Upper lobe of left lung (tissue), 6 donors: ENCODE data around the gene DGKA. TPM values are rescaled to one million over a fixed set of nuclear protein-coding genes. Genes with fewer than 3 reads are reported as not detected.

Experiments used
- ATAC-seq, 2 donors: fragments of 200-7000 bp; cut with Tn5 transposase; one replicate each; pipeline ENCODE4 v1.9.1; 2022; ENCODE audit warnings: mild to moderate bottlenecking in 2 of 2, moderate library complexity in 2 of 2; ENCODE audit not compliant: low FRiP score in 2 of 2
- DNase-seq, 2 donors: peaks; one replicate each; pipeline ENCODE4 v3.0.0-alpha.2; 2019 to 2020
- H3K27ac ChIP-seq, 4 donors: fragments of 200-600 bp; sonication (generic); one replicate each; pipeline ENCODE4 v1.5.1; 2016 to 2019
- H3K27me3 ChIP-seq, 4 donors: fragments of 200-600 bp; sonication (generic); one replicate each; pipeline ENCODE4 v1.5.1; 2017 to 2019
- H3K36me3 ChIP-seq, 4 donors: fragments of 200-600 bp; sonication (generic); one replicate each; pipeline ENCODE4 v1.5.1; 2016 to 2019
- H3K4me1 ChIP-seq, 4 donors: fragments of 200-600 bp; sonication (generic); one replicate each; pipeline ENCODE4 v1.5.1; 2018 to 2019
- H3K4me3 ChIP-seq, 4 donors: fragments of 200-600 bp; sonication (generic); one replicate each; pipeline ENCODE4 v1.5.1; 2017 to 2019; ENCODE audit warnings: mild to moderate bottlenecking in 2 of 4, moderate library complexity in 1 of 4
- H3K9me3 ChIP-seq, 4 donors: fragments of 200-600 bp; sonication (generic); one replicate each; pipeline ENCODE4 v1.5.1; 2018 to 2019
- CTCF ChIP-seq, 6 experiments: fragments of 450-650 bp in 4 of 6; fragments of 200-600 bp in 2 of 6; sonication (generic) in 2 of 6; IDR thresholded peaks; one replicate each; pipeline ENCODE4 v1.5.1; 2016 to 2019; ENCODE audit warnings: antibody characterized with exemption in 6 of 6
- EP300 ChIP-seq, 4 donors: sonication (generic); formaldehyde crosslinking; IDR thresholded peaks; one replicate each; pipeline ENCODE4 v1.5.1; 2017; ENCODE audit warnings: antibody characterized with exemption in 4 of 4, control low read depth in 2 of 4
- POLR2A ChIP-seq, 4 donors: fragments of 450-650 bp; IDR thresholded peaks; one replicate each; pipeline ENCODE4 v1.5.1; 2016 to 2017; ENCODE audit warnings: antibody characterized with exemption in 4 of 4, mild to moderate bottlenecking in 2 of 4
- POLR2AphosphoS5 ChIP-seq, 2 donors: sonication (generic); formaldehyde crosslinking; IDR thresholded peaks; one replicate each; pipeline ENCODE4 v1.5.1; 2017; ENCODE audit warnings: antibody characterized with exemption in 2 of 2
- WGBS, 2 donors: methylation state at CpG; one replicate each; pipeline ENCODE4 v1.1.5; 2017 to 2018; 5-methylcytosine and 5-hydroxymethylcytosine counted together
- total RNA-seq, 6 donors: library from RNA; depleted of rRNA in 4 of 6; stranded (reverse); fragments of >200 nt in 4 of 6; gene quantifications; one replicate each; pipeline versions ENCODE4 v1.1.0 to v1.2.1, GENCODE V29; 2016 to 2021
- donor health status: DM: no; HTN: no; CAD: no; lungs with moderate emphysema.
- donor health status: DM: no; HTN: yes; CAD: no; lungs with severe emphysema.

Gene DGKA
- total RNA-seq, 6 donors from 2014 or later = 16.7 to 251 (median 37.3) TPM

GRCh38 chr12:55901881-55902490, 29.0 kb upstream of the DGKA start:
- no peaks in the 10 kb centered on the region for H3K9me3 ChIP-seq
- no peak overlapping the region for H3K4me3 ChIP-seq
- DNase-seq (no peak), ATAC-seq (no peak)
- H3K27ac ChIP-seq = no peak overlapping the region
- 90 to 97% methylated on average over 7 of the region's 7 CpGs for WGBS, 2 donors
- H3K36me3 ChIP-seq = peaks cover 4 to 31% (median 21%) of the 10 kb centered on the region in 4 donors
- H3K4me1 ChIP-seq = no peaks in the 10 kb centered on the region
- TF ChIP-seq POLR2AphosphoS5 (IDR thresholded peaks at IDR 0.05) (no peak), CTCF (IDR thresholded peaks at IDR 0.05) (no peak), EP300 (IDR thresholded peaks at IDR 0.05) (no peak), POLR2A (IDR thresholded peaks at IDR 0.05) (no peak)
- no peaks in the 10 kb centered on the region for H3K27me3 ChIP-seq

- 71 to 90% methylated on average over 1 of the region's 1 CpG for WGBS, 2 donors
- Histone ChIP-seq H3K36me3 (peaks cover 4 to 24% (median 18%) of the 10 kb centered on the region in 4 donors), H3K27me3 (no peaks in the 10 kb centered on the region), H3K4me1 (peaks cover 0 to 10% (median 4%) of the 10 kb centered on the region in 4 donors), H3K4me3 (no peak overlapping the region), H3K9me3 (no peaks in the 10 kb centered on the region), H3K27ac (no peak overlapping the region)
- no peak for TF ChIP-seq POLR2AphosphoS5 (IDR thresholded peaks at IDR 0.05)
- TF ChIP-seq POLR2A (IDR thresholded peaks at IDR 0.05) = no peak
- no peak for TF ChIP-seq EP300 (IDR thresholded peaks at IDR 0.05)
- TF ChIP-seq CTCF (IDR thresholded peaks at IDR 0.05) = no peak
- ATAC-seq = no peak
- DNase-seq = no peak
Measured at GRCh38 chr12:55906056-55906455, 24.9 kb upstream of the DGKA start.

- no peak for ATAC-seq
- H3K27me3 ChIP-seq = no peaks in the 10 kb centered on the region
- peaks cover 0 to 11% (median 0%) of the 10 kb centered on the region in 4 donors for H3K36me3 ChIP-seq
- H3K4me3 ChIP-seq = no peak overlapping the region
- WGBS, 2 donors = 53 to 60% methylated on average over 8 of the region's 8 CpGs
- peak overlapping the region in 3 of 4 donors; percentile 26 to 79 (median 47) for H3K27ac ChIP-seq
- H3K9me3 ChIP-seq = no peaks in the 10 kb centered on the region
- TF ChIP-seq POLR2AphosphoS5 (IDR thresholded peaks at IDR 0.05) (no peak), CTCF (IDR thresholded peaks at IDR 0.05) (no peak), POLR2A (IDR thresholded peaks at IDR 0.05) (no peak), EP300 (IDR thresholded peaks at IDR 0.05) (no peak)
- H3K4me1 ChIP-seq = peaks cover 0 to 18% (median 4%) of the 10 kb centered on the region in 4 donors
- DNase-seq = no peak
Measured at GRCh38 chr12:55908726-55909512, 22.0 kb upstream of the DGKA start.

- peaks cover 0 to 15% (median 0%) of the 10 kb centered on the region in 4 donors for H3K36me3 ChIP-seq
- ATAC-seq (no peak), DNase-seq (no peak)
- TF ChIP-seq POLR2A (IDR thresholded peaks at IDR 0.05) = no peak
- no peak for TF ChIP-seq POLR2AphosphoS5 (IDR thresholded peaks at IDR 0.05)
- no peak for TF ChIP-seq CTCF (IDR thresholded peaks at IDR 0.05)
- TF ChIP-seq EP300 (IDR thresholded peaks at IDR 0.05) = no peak
- H3K27me3 ChIP-seq = no peaks in the 10 kb centered on the region
- peaks cover 0 to 18% (median 6%) of the 10 kb centered on the region in 4 donors for H3K4me1 ChIP-seq
- 40 to 58% methylated on average over 2 of the region's 2 CpGs for WGBS, 2 donors
- no peaks in the 10 kb centered on the region for H3K9me3 ChIP-seq
- H3K27ac ChIP-seq = peak overlapping the region in 3 of 4 donors; percentile 26 to 79 (median 47)
- H3K4me3 ChIP-seq = no peak overlapping the region
Measured at GRCh38 chr12:55909513-55909884, 21.5 kb upstream of the DGKA start.
